ENCODE data around the gene DUSP28. TPM values are rescaled to one million over a fixed set of nuclear protein-coding genes. Genes with fewer than 3 reads are reported as not detected.

Gene DUSP28
- total and polyA plus RNA-seq, 2 donors (not counting 1 experiment from before 2014, with no cell fraction given): 19.0 to 19.1 TPM

GRCh38 chr2:240601831-240602160 lies 41.6 kb downstream of the DUSP28 start:
- no peaks in the 10 kb centered on the region for H3K9me3 ChIP-seq (ENCODE audit: control extremely low read depth in 1 of 3, control insufficient read depth in 2 of 3, insufficient read depth in 1 of 3, low read length in 2 of 3)
- H2AFZ ChIP-seq (ENCODE audit: insufficient read depth, low read depth, low read length, poor library complexity, severe bottlenecking): no peak overlapping the region
- Mint-ChIP-seq H3K9me3 (ENCODE audit: insufficient read depth) (no peaks in the 10 kb centered on the region), H3K4me1 (no peaks in the 10 kb centered on the region), H3K27ac (no peak overlapping the region), H3K27me3 (no peaks in the 10 kb centered on the region), H3K4me3 (no peak overlapping the region)
- ChIA-PET CTCF (no interaction called here), POLR2A (no interaction called here)
- ATAC-seq (ENCODE audit: low read depth): no peak
- H3K4me2 ChIP-seq (replicated peaks; ENCODE audit: low read depth, low read length, poor library complexity, severe bottlenecking): no peak overlapping the region
- DNase-seq: no peak
- 98% methylated on average over 11 of the region's 11 CpGs for WGBS (ENCODE audit: insufficient coverage)
- intact Hi-C loops (cut with micrococcal nuclease): no loop called here
- H3K27me3 ChIP-seq (replicated peaks in 1 of 4; ENCODE audit: control extremely low read depth in 1 of 4, control insufficient read depth in 3 of 4, insufficient read depth in 4 of 4, low read length in 3 of 4): no peaks in the 10 kb centered on the region
- H3K9ac ChIP-seq (ENCODE audit: low read length): no peak overlapping the region
- no peaks in the 10 kb centered on the region for H4K20me1 ChIP-seq (ENCODE audit: control insufficient read depth, insufficient read depth, low read length, poor library complexity, severe bottlenecking)
- H3K27ac ChIP-seq (ENCODE audit: low read length in 2 of 2): no peak overlapping the region
- H3K36me3 ChIP-seq (replicated peaks in 1 of 2; ENCODE audit: control extremely low read depth in 1 of 2, control insufficient read depth in 1 of 2, extremely low read depth in 1 of 2, insufficient read depth in 2 of 2, low read length in 1 of 2): peaks cover 0 to 18% of the 10 kb centered on the region in 2 experiments
- TF ChIP-seq CTCF (IDR thresholded peaks at IDR 0.05) (no peak), EZH2 (IDR thresholded peaks at IDR 0.05; ENCODE audit: borderline replicate concordance, insufficient read depth, low read depth, low read length, poor library complexity, severe bottlenecking) (no peak)
- H3K4me3 ChIP-seq (ENCODE audit: control extremely low read depth in 1 of 5, extremely low read depth in 1 of 5, insufficient read depth in 1 of 5, low read depth in 2 of 5, low read length in 4 of 5): no peak overlapping the region
- no peaks in the 10 kb centered on the region for H3K4me1 ChIP-seq (ENCODE audit: control insufficient read depth in 2 of 2, insufficient read depth in 2 of 2, low read length in 2 of 2)
- no peaks in the 10 kb centered on the region for H3K79me2 ChIP-seq (ENCODE audit: control insufficient read depth, insufficient read depth, low read length)

DNA sequence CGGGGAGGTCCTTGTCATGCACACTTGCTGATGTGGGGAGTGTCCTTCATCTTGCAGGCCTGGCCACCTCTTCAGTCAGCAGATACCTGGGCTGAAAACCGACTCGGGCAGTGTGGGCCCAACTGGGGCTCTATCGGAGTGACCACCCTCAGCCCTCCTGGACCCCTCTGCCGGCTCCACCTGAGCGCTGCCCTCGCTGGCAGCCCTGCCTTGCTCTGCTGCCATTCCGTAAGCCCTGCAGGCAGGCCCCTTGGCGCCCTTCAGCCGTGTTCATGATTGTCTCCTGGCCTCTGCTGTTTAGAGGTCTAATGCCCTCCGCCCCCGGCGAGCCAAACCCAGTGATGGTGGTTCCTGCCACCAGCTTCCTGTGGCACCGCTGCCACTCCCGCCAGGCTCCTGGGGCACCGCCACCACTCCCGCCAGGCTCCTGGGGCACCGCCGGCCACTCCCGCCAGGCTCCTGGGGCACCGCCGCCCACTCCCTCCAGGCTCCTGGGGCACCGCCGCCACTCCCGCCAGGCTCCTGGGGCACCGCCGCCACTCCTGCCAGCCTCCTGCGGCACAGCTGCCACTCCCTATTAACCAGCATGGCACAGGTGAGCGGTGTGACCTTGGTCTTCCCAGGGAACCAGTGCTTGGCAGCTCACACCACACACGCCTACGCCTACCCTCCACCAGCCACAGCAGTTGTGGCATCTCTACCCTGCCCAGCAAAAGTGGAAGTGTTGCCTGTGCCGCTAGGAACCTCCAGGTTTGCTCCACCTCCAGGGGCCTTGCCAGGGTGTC lies 42.3 kb downstream of the DUSP28 start:
- no peak overlapping the region for H3K4me3 ChIP-seq (ENCODE audit: control extremely low read depth in 1 of 5, extremely low read depth in 1 of 5, insufficient read depth in 1 of 5, low read depth in 2 of 5, low read length in 4 of 5)
- intact Hi-C loops (cut with micrococcal nuclease): no loop called here
- 93% methylated on average over 32 of the region's 32 CpGs for WGBS (ENCODE audit: insufficient coverage)
- H3K4me2 ChIP-seq (replicated peaks; ENCODE audit: low read depth, low read length, poor library complexity, severe bottlenecking): no peak overlapping the region
- ChIA-PET POLR2A (no interaction called here), CTCF (no interaction called here)
- no peak overlapping the region for H3K9ac ChIP-seq (ENCODE audit: low read length)
- no peak for DNase-seq
- no peaks in the 10 kb centered on the region for H3K79me2 ChIP-seq (ENCODE audit: control insufficient read depth, insufficient read depth, low read length)
- H3K9me3 ChIP-seq (ENCODE audit: control extremely low read depth in 1 of 3, control insufficient read depth in 2 of 3, insufficient read depth in 1 of 3, low read length in 2 of 3): no peaks in the 10 kb centered on the region
- H3K27me3 ChIP-seq (replicated peaks in 1 of 4; ENCODE audit: control extremely low read depth in 1 of 4, control insufficient read depth in 3 of 4, insufficient read depth in 4 of 4, low read length in 3 of 4): no peaks in the 10 kb centered on the region
- no peaks in the 10 kb centered on the region for H3K4me1 Mint-ChIP-seq
- ATAC-seq (ENCODE audit: low read depth): no peak
- H3K4me1 ChIP-seq (ENCODE audit: control insufficient read depth in 2 of 2, insufficient read depth in 2 of 2, low read length in 2 of 2): no peaks in the 10 kb centered on the region
- no peak overlapping the region for H3K27ac ChIP-seq (ENCODE audit: low read length in 2 of 2)
- no peak overlapping the region for H3K4me3 Mint-ChIP-seq
- TF ChIP-seq EZH2 (IDR thresholded peaks at IDR 0.05; ENCODE audit: borderline replicate concordance, insufficient read depth, low read depth, low read length, poor library complexity, severe bottlenecking) (no peak), CTCF (IDR thresholded peaks at IDR 0.05) (no peak)
- no peaks in the 10 kb centered on the region for H3K9me3 Mint-ChIP-seq (ENCODE audit: insufficient read depth)
- no peaks in the 10 kb centered on the region for H3K27me3 Mint-ChIP-seq
- H3K27ac Mint-ChIP-seq: no peak overlapping the region
- H2AFZ ChIP-seq (ENCODE audit: insufficient read depth, low read depth, low read length, poor library complexity, severe bottlenecking): no peak overlapping the region
- peaks cover 0 to 13% of the 10 kb centered on the region in 2 experiments for H3K36me3 ChIP-seq (replicated peaks in 1 of 2; ENCODE audit: control extremely low read depth in 1 of 2, control insufficient read depth in 1 of 2, extremely low read depth in 1 of 2, insufficient read depth in 2 of 2, low read length in 1 of 2)
- no peaks in the 10 kb centered on the region for H4K20me1 ChIP-seq (ENCODE audit: control insufficient read depth, insufficient read depth, low read length, poor library complexity, severe bottlenecking)

Data from B cell (primary cell).